ENCODE measurements around the gene CCR8.

The CCR8 gene

GRCh38 chr3:39333607-39334006 is 4.1 kb downstream of the CCR8 start:
- TF ChIP-seq CTCF (IDR thresholded peaks at IDR 0.05; ENCODE audit: insufficient read depth, low read depth, low read length, missing control alignments): no peak
- H3K4me3 ChIP-seq (ENCODE audit: low read length): no peak overlapping the region
- DNase-seq (ENCODE audit: low read depth): no peak

DNA sequence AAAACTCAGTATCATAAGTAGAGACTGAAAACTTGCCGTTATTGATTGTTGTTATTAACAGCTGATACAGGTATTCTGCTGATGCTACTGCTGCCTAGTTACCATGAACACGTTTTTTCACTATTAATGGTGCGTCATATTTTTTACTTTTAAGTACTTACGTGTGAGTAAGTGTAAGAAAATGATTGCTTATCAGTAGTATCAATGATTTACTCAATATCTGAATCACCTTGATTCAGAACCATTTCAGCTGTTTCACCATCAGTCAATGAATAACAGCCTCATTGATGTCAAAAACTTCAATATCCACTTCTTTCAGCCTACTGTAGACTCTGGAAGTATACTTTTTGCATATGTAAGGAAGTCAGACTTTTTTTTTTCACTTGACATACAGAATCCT is 4.7 kb downstream of the CCR8 start:
- no peak for TF ChIP-seq CTCF (IDR thresholded peaks at IDR 0.05; ENCODE audit: insufficient read depth, low read depth, low read length, missing control alignments)
- DNase-seq (ENCODE audit: low read depth): no peak
- no peak overlapping the region for H3K4me3 ChIP-seq (ENCODE audit: low read length)

- no peak for TF ChIP-seq CTCF (IDR thresholded peaks at IDR 0.05; ENCODE audit: insufficient read depth, low read depth, low read length, missing control alignments)
- DNase-seq (ENCODE audit: low read depth): no peak
- no peak overlapping the region for H3K4me3 ChIP-seq (ENCODE audit: low read length)
These were observed 8.7 kb downstream of the CCR8 start for GRCh38 chr3:39338201-39338600.

DNA sequence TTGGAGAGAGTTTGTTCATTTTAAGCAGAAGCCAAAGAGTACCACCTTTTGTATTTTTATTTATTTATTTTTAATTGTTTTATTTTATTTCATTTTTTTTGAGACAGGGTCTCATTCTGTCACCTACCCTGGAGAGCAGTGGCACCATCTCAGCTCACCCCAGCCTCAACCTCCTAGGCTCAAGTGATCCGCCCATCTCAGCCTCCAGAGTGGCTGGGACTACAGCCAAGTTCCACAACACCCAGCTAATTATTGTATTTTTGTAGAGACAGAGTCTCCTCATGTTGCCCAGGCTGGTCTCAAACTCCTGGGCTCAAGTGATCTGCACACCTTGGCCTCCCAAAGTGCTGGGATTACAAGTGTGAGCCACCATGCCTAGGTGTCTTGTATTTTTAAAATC is 9.6 kb downstream of the CCR8 start:
- no peak overlapping the region for H3K4me3 ChIP-seq (ENCODE audit: low read length)
- TF ChIP-seq CTCF (IDR thresholded peaks at IDR 0.05; ENCODE audit: insufficient read depth, low read depth, low read length, missing control alignments): no peak
- no peak for DNase-seq (ENCODE audit: low read depth)

DNA sequence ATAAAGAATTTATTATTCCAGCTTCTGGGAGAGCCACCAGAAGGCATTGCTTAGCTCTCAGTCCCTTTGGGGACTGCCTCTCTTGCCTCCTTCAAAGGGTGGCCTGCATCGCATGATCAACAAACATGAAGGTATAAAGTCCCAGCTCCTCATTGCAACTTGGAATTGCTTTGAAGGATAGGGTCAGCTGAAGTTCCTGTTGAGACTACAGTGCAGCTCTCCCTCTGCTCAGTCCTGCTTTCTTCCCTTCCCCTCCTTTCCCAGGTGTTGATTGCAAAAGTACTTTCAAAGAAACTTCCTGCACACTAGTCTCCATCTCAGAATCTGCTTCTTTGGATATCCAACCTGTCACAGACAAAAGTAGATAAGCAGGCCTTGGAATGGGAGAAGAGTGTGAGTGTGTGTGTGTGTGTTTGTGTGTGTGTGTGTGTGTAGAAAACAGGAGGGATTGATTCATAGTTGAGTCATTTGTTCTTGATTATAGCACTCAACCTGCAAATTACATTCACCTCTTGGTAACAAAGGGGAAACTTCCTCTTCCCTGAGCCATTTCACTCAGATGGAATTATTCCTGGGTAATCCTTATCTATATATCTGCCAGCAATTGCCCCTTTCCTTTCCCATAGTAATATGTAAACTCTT is 13.7 kb downstream of the CCR8 start:
- no peak overlapping the region for H3K4me3 ChIP-seq (ENCODE audit: low read length)
- TF ChIP-seq CTCF (IDR thresholded peaks at IDR 0.05; ENCODE audit: insufficient read depth, low read depth, low read length, missing control alignments): no peak
- DNase-seq (ENCODE audit: low read depth): peak; percentile 62

- no peak for DNase-seq (ENCODE audit: low read depth)
- no peak for TF ChIP-seq CTCF (IDR thresholded peaks at IDR 0.05; ENCODE audit: insufficient read depth, low read depth, low read length, missing control alignments)
- no peak overlapping the region for H3K4me3 ChIP-seq (ENCODE audit: low read length)
These were observed 14.3 kb downstream of the CCR8 start for GRCh38 chr3:39343760-39344159.

GRCh38 chr3:39344746-39345344 is 15.3 kb downstream of the CCR8 start:
- DNase-seq (ENCODE audit: low read depth): no peak
- no peak overlapping the region for H3K4me3 ChIP-seq (ENCODE audit: low read length)
- TF ChIP-seq CTCF (IDR thresholded peaks at IDR 0.05; ENCODE audit: insufficient read depth, low read depth, low read length, missing control alignments): no peak

Data from epithelial cell of esophagus (primary cell).